ENCODE measurements around the gene TIMP2.

TIMP2 gene

GRCh38 chr17:78933959-78934568 is 8.9 kb upstream of the TIMP2 start:
- TF ChIP-seq CTCF (IDR thresholded peaks at IDR 0.05; ENCODE audit: insufficient read depth, low read length, poor library complexity, severe bottlenecking) = no peak
- Histone ChIP-seq H3K27me3 (replicated peaks; ENCODE audit: control insufficient read depth, insufficient read depth, low read length) (no peaks in the 10 kb centered on the region; the same call in 1 of the 2 replicates), H3K4me3 (replicated peaks; ENCODE audit: low read depth, low read length) (no peak overlapping the region), H3K36me3 (ENCODE audit: control insufficient read depth, insufficient read depth, low read length) (no peaks in the 10 kb centered on the region)
- DNase-seq (ENCODE audit: extremely low read depth, insufficient read length) = no peak

- no peak overlapping the region for H3K4me3 ChIP-seq (replicated peaks; ENCODE audit: low read depth, low read length)
- no peak for TF ChIP-seq CTCF (IDR thresholded peaks at IDR 0.05; ENCODE audit: insufficient read depth, low read length, poor library complexity, severe bottlenecking)
- DNase-seq (ENCODE audit: extremely low read depth, insufficient read length) = peak; percentile 65
- H3K27me3 ChIP-seq (replicated peaks; ENCODE audit: control insufficient read depth, insufficient read depth, low read length) = peaks cover 2% of the 10 kb centered on the region
- H3K36me3 ChIP-seq (ENCODE audit: control insufficient read depth, insufficient read depth, low read length) = no peaks in the 10 kb centered on the region
Observed at GRCh38 chr17:78933025-78933958, 8.1 kb upstream of the TIMP2 start.

GRCh38 chr17:78929908-78930775 is 5.0 kb upstream of the TIMP2 start:
- no peak overlapping the region for H3K4me3 ChIP-seq (replicated peaks; ENCODE audit: low read depth, low read length)
- H3K36me3 ChIP-seq (ENCODE audit: control insufficient read depth, insufficient read depth, low read length) = no peaks in the 10 kb centered on the region
- no peak for DNase-seq (ENCODE audit: extremely low read depth, insufficient read length)
- TF ChIP-seq CTCF (IDR thresholded peaks at IDR 0.05; ENCODE audit: insufficient read depth, low read length, poor library complexity, severe bottlenecking) = no peak
- H3K27me3 ChIP-seq (replicated peaks; ENCODE audit: control insufficient read depth, insufficient read depth, low read length) = peaks cover 2% of the 10 kb centered on the region

GRCh38 chr17:78925662-78926555 is 722 bp upstream of the TIMP2 start:
- no peak for TF ChIP-seq CTCF (IDR thresholded peaks at IDR 0.05; ENCODE audit: insufficient read depth, low read length, poor library complexity, severe bottlenecking)
- Histone ChIP-seq H3K36me3 (ENCODE audit: control insufficient read depth, insufficient read depth, low read length) (no peaks in the 10 kb centered on the region), H3K4me3 (replicated peaks; ENCODE audit: low read depth, low read length) (no peak overlapping the region), H3K27me3 (replicated peaks; ENCODE audit: control insufficient read depth, insufficient read depth, low read length) (peaks cover 2% of the 10 kb centered on the region)
- no peak for DNase-seq (ENCODE audit: extremely low read depth, insufficient read length)

All from GM06990 (cell line).